ENCODE data around the gene USP7. TPM values are rescaled to one million over a fixed set of nuclear protein-coding genes. Genes with fewer than 3 reads are reported as not detected.

The USP7 gene
- total RNA-seq, 4 donors from 2014 or later = 58.8 to 94.3 (median 82.4) TPM

DNA sequence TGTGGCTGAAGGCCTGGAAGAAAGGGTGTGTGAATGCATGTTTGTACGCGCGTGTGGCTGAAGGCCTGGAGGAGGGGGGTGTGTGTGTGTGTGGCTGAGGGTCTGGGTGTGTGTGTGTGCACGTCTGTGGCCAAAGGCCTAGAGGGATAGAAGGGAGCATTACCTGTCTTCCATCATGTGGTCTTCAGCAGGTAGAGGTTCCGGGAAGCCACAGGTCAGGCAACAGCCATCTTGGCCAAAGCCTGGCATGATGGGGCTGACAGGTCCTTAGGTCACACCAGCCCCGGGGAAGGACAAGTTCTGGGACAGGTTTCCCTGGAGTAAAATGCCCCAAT is 76.3 kb downstream of the USP7 start:
- peaks cover 33% of the 10 kb centered on the region for H3K27me3 ChIP-seq
- ATAC-seq = no peak
- TF ChIP-seq POLR2A (IDR thresholded peaks at IDR 0.05) = no peak
- no peak for TF ChIP-seq POLR2AphosphoS5 (IDR thresholded peaks at IDR 0.05)
- H3K36me3 ChIP-seq = peaks cover 0 to 34% of the 10 kb centered on the region in 2 donors
- 78% methylated on average over 4 of the region's 6 CpGs; no CpG with 5 or more reads in 1 of the 2 donors for WGBS, 2 donors (ENCODE audit: low coverage in 1 of 2)
- no peak overlapping the region for H3K27ac ChIP-seq
- peaks cover 0 to 27% (median 7%) of the 10 kb centered on the region in 3 donors for H3K4me1 ChIP-seq
- H3K9me3 ChIP-seq = no peaks in the 10 kb centered on the region
- no peak overlapping the region for H3K4me3 ChIP-seq

GRCh38 chr16:8886593-8887430 is 76.9 kb downstream of the USP7 start:
- Histone ChIP-seq H3K9me3 (no peaks in the 10 kb centered on the region), H3K36me3 (peaks cover 0 to 28% of the 10 kb centered on the region in 2 donors), H3K27ac (no peak overlapping the region), H3K4me3 (no peak overlapping the region), H3K27me3 (peaks cover 38% of the 10 kb centered on the region), H3K4me1 (peaks cover 0 to 27% (median 7%) of the 10 kb centered on the region in 3 donors)
- no peak for TF ChIP-seq CTCF (IDR thresholded peaks at IDR 0.05)
- TF ChIP-seq POLR2A (IDR thresholded peaks at IDR 0.05) = no peak
- TF ChIP-seq EP300 (IDR thresholded peaks at IDR 0.05) = no peak
- TF ChIP-seq POLR2AphosphoS5 (IDR thresholded peaks at IDR 0.05) = no peak
- WGBS, 2 donors (ENCODE audit: low coverage in 1 of 2) = 67 to 74% methylated on average over 11 to 13 of the region's 19 CpGs
- ATAC-seq = no peak

DNA sequence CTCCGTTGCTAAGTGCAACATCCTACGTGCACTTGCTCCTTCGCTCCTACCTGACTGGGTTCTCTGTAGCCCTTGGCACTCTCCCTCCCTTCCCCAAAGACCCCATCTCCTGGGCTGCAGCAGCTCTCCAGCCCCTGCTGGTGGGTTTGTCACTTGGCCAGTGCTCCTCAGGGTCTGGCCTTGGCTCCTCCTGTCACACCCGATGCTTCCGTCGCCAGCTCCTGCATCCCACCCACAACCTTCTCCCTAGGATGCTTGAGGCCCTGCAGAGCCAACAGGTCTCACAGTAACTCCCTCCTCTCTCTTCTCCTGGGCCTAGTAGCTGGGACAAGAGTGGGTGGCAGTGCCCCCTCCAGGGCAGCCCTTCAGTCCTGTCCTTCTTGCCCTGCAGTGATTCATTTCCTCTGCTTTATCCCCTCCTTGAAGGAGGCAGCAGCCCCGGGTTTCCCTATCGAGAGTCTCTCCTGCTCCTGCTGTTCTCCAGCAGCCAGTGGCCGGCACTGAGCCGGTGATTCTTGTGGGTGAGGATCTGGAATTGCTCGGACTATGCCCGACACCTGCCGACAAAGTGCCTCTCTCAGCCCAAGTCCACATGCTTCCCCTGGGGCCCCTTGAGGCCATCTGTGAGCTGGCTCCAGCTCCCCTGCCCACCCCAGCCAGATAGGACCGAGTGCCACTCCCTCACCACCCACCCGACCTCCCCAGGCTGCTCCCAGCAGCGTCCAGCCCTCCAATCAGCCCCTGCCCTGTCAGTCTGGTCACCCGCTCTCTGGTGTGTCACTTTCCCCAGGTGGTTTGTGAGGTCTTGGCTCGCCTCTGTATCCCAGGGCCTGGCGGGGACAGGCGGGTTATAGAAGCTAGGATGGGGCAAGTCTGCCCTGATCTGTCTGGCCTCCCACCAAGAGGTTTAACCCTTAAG is 77.8 kb downstream of the USP7 start:
- Histone ChIP-seq H3K9me3 (no peaks in the 10 kb centered on the region), H3K4me3 (no peak overlapping the region), H3K4me1 (peaks cover 0 to 27% (median 7%) of the 10 kb centered on the region in 3 donors), H3K27ac (no peak overlapping the region), H3K36me3 (peaks cover 0 to 20% of the 10 kb centered on the region in 2 donors), H3K27me3 (peaks cover 46% of the 10 kb centered on the region)
- no peak for ATAC-seq
- WGBS, 2 donors (ENCODE audit: low coverage in 1 of 2) = 6 to 25% methylated on average over 5 to 7 of the region's 20 CpGs
- TF ChIP-seq POLR2A (IDR thresholded peaks at IDR 0.05) (no peak), POLR2AphosphoS5 (IDR thresholded peaks at IDR 0.05) (peak; percentile 14)

- H3K9me3 ChIP-seq = no peaks in the 10 kb centered on the region
- peaks cover 0 to 26% (median 10%) of the 10 kb centered on the region in 3 donors for H3K4me1 ChIP-seq
- H3K27ac ChIP-seq = no peak overlapping the region
- H3K27me3 ChIP-seq = peaks cover 56% of the 10 kb centered on the region
- ATAC-seq = no peak
- WGBS, 2 donors (ENCODE audit: low coverage in 1 of 2) = 84% methylated on average over 15 of the region's 17 CpGs; no CpG with 5 or more reads in 1 of the 2 donors
- no peak overlapping the region for H3K4me3 ChIP-seq
- TF ChIP-seq POLR2AphosphoS5 (IDR thresholded peaks at IDR 0.05) (no peak), POLR2A (IDR thresholded peaks at IDR 0.05) (no peak), CTCF (IDR thresholded peaks at IDR 0.05) (no peak), EP300 (IDR thresholded peaks at IDR 0.05) (no peak)
- H3K36me3 ChIP-seq = no peaks in the 10 kb centered on the region
Measured at GRCh38 chr16:8882725-8883377, 80.9 kb downstream of the USP7 start.

DNA sequence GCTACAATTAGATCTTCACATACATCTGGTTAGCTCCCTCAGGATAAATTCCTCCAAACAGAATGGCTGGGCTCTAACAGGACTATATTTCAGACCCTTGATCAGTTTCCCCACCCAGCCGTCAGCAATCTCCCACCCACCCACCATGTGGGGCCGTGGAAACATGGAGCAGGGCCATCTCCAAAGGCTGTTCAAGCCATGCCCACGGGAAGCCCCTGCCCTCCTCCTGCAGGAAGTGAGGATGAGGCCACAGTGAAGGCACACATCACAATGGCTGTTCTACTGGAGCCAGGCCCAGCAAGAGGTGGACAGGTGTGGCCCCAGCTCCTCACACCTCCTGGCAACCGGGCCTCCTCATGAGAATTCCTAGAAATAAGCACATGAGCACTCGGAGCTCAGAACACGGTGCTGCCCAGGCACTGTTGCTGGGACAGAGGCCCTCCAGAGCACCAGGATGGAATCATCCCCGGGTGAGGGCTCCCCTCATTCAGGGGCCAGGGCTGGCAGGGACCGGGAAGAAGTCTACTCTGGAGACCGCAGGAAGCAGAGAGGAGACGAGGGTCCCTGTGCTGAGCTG is 81.6 kb downstream of the USP7 start, which contains the start of gene LITAFD:
Gene LITAFD, plus strand, starts transcription at position 311 of the 577 bp plus-strand sequence. CDS start 2,005 bp downstream, outside the sequence.
- Histone ChIP-seq H3K4me1 (peaks cover 0 to 23% (median 10%) of the 10 kb centered on the region in 3 donors), H3K4me3 (no peak within 1 kb of the TSS), H3K27me3 (peaks cover 56% of the 10 kb centered on the region), H3K27ac (no peak within 1 kb of the TSS), H3K36me3 (no peaks in the 10 kb centered on the region), H3K9me3 (no peaks in the 10 kb centered on the region)
- no peak for ATAC-seq
- TF ChIP-seq POLR2A (IDR thresholded peaks at IDR 0.05) (no peak), CTCF (IDR thresholded peaks at IDR 0.05) (no peak), POLR2AphosphoS5 (IDR thresholded peaks at IDR 0.05) (no peak), EP300 (IDR thresholded peaks at IDR 0.05) (no peak)
- 20% methylated on average over 1 of the region's 10 CpGs; no CpG with 5 or more reads in 1 of the 2 donors for WGBS, 2 donors (ENCODE audit: low coverage in 1 of 2)

Measured in gastroesophageal sphincter (tissue), 4 donors.